Measurements from ENCODE around the gene MTSS2.
A peak's percentile ranks its signal among the peaks of the same experiment; 100 is the strongest.

Gene MTSS2

GRCh38 chr16:70679671-70680494 is 6.0 kb downstream of the MTSS2 start:
- H3K4me1 ChIP-seq, result peaks cover 14% of the 10 kb centered on the region
- no peaks in the 10 kb centered on the region for H3K27me3 ChIP-seq
- peak; percentile 84 for DNase-seq
- no peaks in the 10 kb centered on the region for H3K9me3 ChIP-seq
- no peak overlapping the region for H3K4me3 ChIP-seq (ENCODE audit: low read depth, low read length)
- peak; percentile 26; the same call in 1 of the 2 replicates for TF ChIP-seq CTCF (IDR thresholded peaks at IDR 0.05; ENCODE audit: low read depth, low read length)
- peaks cover 51% of the 10 kb centered on the region for H3K36me3 ChIP-seq

GRCh38 chr16:70678898-70679670 is 6.8 kb downstream of the MTSS2 start:
- no peak for DNase-seq
- Histone ChIP-seq H3K27me3 (no peaks in the 10 kb centered on the region), H3K4me1 (peaks cover 14% of the 10 kb centered on the region), H3K4me3 (ENCODE audit: low read depth, low read length) (no peak overlapping the region), H3K36me3 (peaks cover 59% of the 10 kb centered on the region), H3K9me3 (no peaks in the 10 kb centered on the region)
- no peak for TF ChIP-seq CTCF (IDR thresholded peaks at IDR 0.05; ENCODE audit: low read depth, low read length)

GRCh38 chr16:70678121-70678897 is 7.5 kb downstream of the MTSS2 start:
- DNase-seq, result no peak
- H3K27me3 ChIP-seq, result no peaks in the 10 kb centered on the region
- no peak for TF ChIP-seq CTCF (IDR thresholded peaks at IDR 0.05; ENCODE audit: low read depth, low read length)
- no peak overlapping the region for H3K4me3 ChIP-seq (ENCODE audit: low read depth, low read length)
- no peaks in the 10 kb centered on the region for H3K9me3 ChIP-seq
- peaks cover 14% of the 10 kb centered on the region for H3K4me1 ChIP-seq
- peaks cover 61% of the 10 kb centered on the region for H3K36me3 ChIP-seq

GRCh38 chr16:70677499-70678120 is 8.2 kb downstream of the MTSS2 start:
- TF ChIP-seq CTCF (IDR thresholded peaks at IDR 0.05; ENCODE audit: low read depth, low read length), result no peak
- Histone ChIP-seq H3K4me1 (peaks cover 14% of the 10 kb centered on the region), H3K27me3 (no peaks in the 10 kb centered on the region), H3K4me3 (ENCODE audit: low read depth, low read length) (no peak overlapping the region), H3K9me3 (no peaks in the 10 kb centered on the region), H3K36me3 (peaks cover 68% of the 10 kb centered on the region)
- no peak for DNase-seq

- no peak for DNase-seq
- Histone ChIP-seq H3K4me1 (peaks cover 14% of the 10 kb centered on the region), H3K27me3 (no peaks in the 10 kb centered on the region), H3K4me3 (ENCODE audit: low read depth, low read length) (no peak overlapping the region), H3K36me3 (peaks cover 70% of the 10 kb centered on the region), H3K9me3 (no peaks in the 10 kb centered on the region)
- no peak for TF ChIP-seq CTCF (IDR thresholded peaks at IDR 0.05; ENCODE audit: low read depth, low read length)
Measured at GRCh38 chr16:70676675-70677498, 9.0 kb downstream of the MTSS2 start.

Data from BE2C (cell line).